ENCODE measurements around the gene TNRC6A.
"Not testable (repeated sequence)": the region's sequence is repeated elsewhere in the genome, so short reads cannot be mapped to it uniquely, and the experiment has no call there.

Gene TNRC6A

GRCh38 chr16:24737916-24738594 lies 8.6 kb downstream of the TNRC6A start:
- Histone ChIP-seq H4K20me1 (ENCODE audit: insufficient read depth) (peaks cover 69% of the 10 kb centered on the region), H2AFZ (ENCODE audit: low read depth) (no peak overlapping the region), H3K9ac (no peak overlapping the region), H3K27ac (no peak overlapping the region), H3K4me2 (peak overlapping the region; percentile 1; the same call in 1 of the 2 replicates), H3K4me1 (ENCODE audit: low read depth, poor library complexity, severe bottlenecking) (peaks cover 58% of the 10 kb centered on the region), H3K27me3 (ENCODE audit: insufficient read depth, low read depth) (no peaks in the 10 kb centered on the region; the same call in 1 of the 2 replicates), H3K4me3 (IDR thresholded peaks at IDR 0.05; ENCODE audit: insufficient read depth, low read depth, low read length) (no peak overlapping the region), H3K79me2 (ENCODE audit: insufficient read depth, low read depth) (peaks cover 100% of the 10 kb centered on the region), H3K36me3 (ENCODE audit: insufficient read depth) (no peaks in the 10 kb centered on the region)
- TF ChIP-seq CTCF (conservative IDR thresholded peaks at IDR 0.05; ENCODE audit: low read depth, low read length): no peak

- H2AFZ ChIP-seq (ENCODE audit: low read depth): no peak overlapping the region
- no peaks in the 10 kb centered on the region for H3K36me3 ChIP-seq (ENCODE audit: insufficient read depth)
- no peak for TF ChIP-seq CTCF (conservative IDR thresholded peaks at IDR 0.05; ENCODE audit: low read depth, low read length)
- no peak overlapping the region for H3K4me3 ChIP-seq (IDR thresholded peaks at IDR 0.05; ENCODE audit: insufficient read depth, low read depth, low read length)
- peaks cover 76% of the 10 kb centered on the region for H4K20me1 ChIP-seq (ENCODE audit: insufficient read depth)
- no peaks in the 10 kb centered on the region; the same call in 1 of the 2 replicates for H3K27me3 ChIP-seq (ENCODE audit: insufficient read depth, low read depth)
- no peak overlapping the region for H3K4me2 ChIP-seq
- H3K27ac ChIP-seq: no peak overlapping the region
- H3K79me2 ChIP-seq (ENCODE audit: insufficient read depth, low read depth): peaks cover 100% of the 10 kb centered on the region
- H3K9ac ChIP-seq: no peak overlapping the region
- peaks cover 49% of the 10 kb centered on the region for H3K4me1 ChIP-seq (ENCODE audit: low read depth, poor library complexity, severe bottlenecking)
Observed at GRCh38 chr16:24738895-24739294, 9.4 kb downstream of the TNRC6A start.

GRCh38 chr16:24741862-24742261 lies 12.4 kb downstream of the TNRC6A start:
- no peak overlapping the region for H3K27ac ChIP-seq
- H2AFZ ChIP-seq (ENCODE audit: low read depth): no peak overlapping the region
- peaks cover 24% of the 10 kb centered on the region for H3K4me1 ChIP-seq (ENCODE audit: low read depth, poor library complexity, severe bottlenecking)
- no peak overlapping the region for H3K4me3 ChIP-seq (IDR thresholded peaks at IDR 0.05; ENCODE audit: insufficient read depth, low read depth, low read length)
- no peaks in the 10 kb centered on the region for H3K36me3 ChIP-seq (ENCODE audit: insufficient read depth)
- peaks cover 64% of the 10 kb centered on the region for H4K20me1 ChIP-seq (ENCODE audit: insufficient read depth)
- H3K4me2 ChIP-seq: no peak overlapping the region
- TF ChIP-seq CTCF (conservative IDR thresholded peaks at IDR 0.05; ENCODE audit: low read depth, low read length): no peak
- no peak overlapping the region for H3K9ac ChIP-seq
- no peaks in the 10 kb centered on the region; the same call in 1 of the 2 replicates for H3K27me3 ChIP-seq (ENCODE audit: insufficient read depth, low read depth)
- H3K79me2 ChIP-seq (ENCODE audit: insufficient read depth, low read depth): peaks cover 99% of the 10 kb centered on the region

GRCh38 chr16:24742610-24743009 lies 13.2 kb downstream of the TNRC6A start:
- not testable (repeated sequence) for H3K27ac ChIP-seq; H3K9ac ChIP-seq; H3K4me2 ChIP-seq; H2AFZ ChIP-seq (ENCODE audit: low read depth); H3K27me3 ChIP-seq (ENCODE audit: insufficient read depth, low read depth); H3K36me3 ChIP-seq (ENCODE audit: insufficient read depth); H3K4me3 ChIP-seq (IDR thresholded peaks at IDR 0.05; ENCODE audit: insufficient read depth, low read depth, low read length)
- H3K79me2 ChIP-seq (ENCODE audit: insufficient read depth, low read depth): peaks cover 99% of the 10 kb centered on the region
- H4K20me1 ChIP-seq (ENCODE audit: insufficient read depth): peaks cover 64% of the 10 kb centered on the region
- H3K4me1 ChIP-seq (ENCODE audit: low read depth, poor library complexity, severe bottlenecking): peaks cover 16% of the 10 kb centered on the region

- H3K36me3 ChIP-seq (ENCODE audit: insufficient read depth): no peaks in the 10 kb centered on the region
- no peaks in the 10 kb centered on the region for H3K27me3 ChIP-seq (ENCODE audit: insufficient read depth, low read depth)
- no peak for TF ChIP-seq CTCF (conservative IDR thresholded peaks at IDR 0.05; ENCODE audit: low read depth, low read length)
Observed at GRCh38 chr16:24745391-24745790, 15.9 kb downstream of the TNRC6A start.

More at GRCh38 chr16:24745391-24745790, 15.9 kb downstream of the TNRC6A start:
- Histone ChIP-seq H4K20me1 (ENCODE audit: insufficient read depth) (peaks cover 68% of the 10 kb centered on the region), H3K4me2 (no peak overlapping the region), H3K9ac (no peak overlapping the region), H3K4me3 (IDR thresholded peaks at IDR 0.05; ENCODE audit: insufficient read depth, low read depth, low read length) (no peak overlapping the region), H3K79me2 (ENCODE audit: insufficient read depth, low read depth) (peaks cover 99% of the 10 kb centered on the region), H3K27ac (no peak overlapping the region), H3K4me1 (ENCODE audit: low read depth, poor library complexity, severe bottlenecking) (peaks cover 10% of the 10 kb centered on the region), H2AFZ (ENCODE audit: low read depth) (no peak overlapping the region)
